ENCODE measurements around the gene MRPS12. TPM values are rescaled to one million over a fixed set of nuclear protein-coding genes. Genes with fewer than 3 reads are reported as not detected.

The MRPS12 gene
- total and polyA plus RNA-seq, 11 donors = 45.7 to 115 (median 54.4) TPM

- H3K4me1 ChIP-seq = no peaks in the 10 kb centered on the region
- intact Hi-C loops (cut with DNase I) = loop anchor here in 1 of 10 donors (10.0 kb wide), 1 partner anchor 337 kb away; no protein-coding TSS in a partner anchor
- no peak for TF ChIP-seq CTCF (IDR thresholded peaks at IDR 0.05)
- 76 to 89% (median 84%) methylated on average over 2 of the region's 2 CpGs for WGBS, 4 donors
- H3K27ac ChIP-seq = no peak overlapping the region
- no peaks in the 10 kb centered on the region for H3K9me3 ChIP-seq
- DNase-seq (no peak), ATAC-seq (no peak)
- no peak overlapping the region for H3K4me3 ChIP-seq
- H3K27me3 ChIP-seq = no peaks in the 10 kb centered on the region
- H3K36me3 ChIP-seq = peaks cover 0 to 3% (median 0%) of the 10 kb centered on the region in 9 donors
Observed at GRCh38 chr19:38941979-38942378, 11.2 kb downstream of the MRPS12 start.

DNA sequence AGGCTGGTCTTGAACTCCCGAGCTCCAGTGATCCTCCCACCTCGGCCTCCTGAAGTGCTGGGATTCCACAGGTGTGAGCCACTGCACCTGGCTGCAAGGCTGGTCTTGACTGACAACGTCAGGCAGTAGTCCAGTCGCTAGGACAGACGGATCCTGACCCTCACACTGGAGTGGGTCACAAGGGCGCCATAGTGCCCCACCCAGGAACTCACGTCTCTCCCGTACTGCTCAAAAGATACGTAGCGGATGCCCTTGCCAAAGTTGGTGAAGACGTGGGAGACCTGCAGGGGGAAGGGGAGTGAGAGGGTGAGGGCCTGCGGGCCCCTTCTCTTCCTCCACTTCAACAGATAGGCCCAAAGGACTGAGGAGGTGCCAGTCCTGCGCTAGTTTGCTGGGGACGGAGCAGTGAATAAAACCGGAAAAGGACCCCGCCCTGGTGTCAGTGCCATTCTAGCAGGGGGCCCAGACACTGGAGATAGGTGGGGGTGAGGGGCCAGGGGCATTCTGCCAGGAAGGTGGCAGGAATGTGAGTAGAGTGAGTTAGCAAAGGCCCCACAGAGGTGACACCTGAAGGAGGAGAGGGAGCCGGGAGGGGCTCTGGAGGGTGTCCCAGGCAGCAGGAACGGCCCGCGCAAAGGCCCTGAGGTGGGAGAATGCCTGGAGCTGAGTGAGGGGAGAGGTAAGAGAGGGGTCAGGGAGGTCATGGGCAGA lies 11.9 kb downstream of the MRPS12 start:
- no peak for TF ChIP-seq POLR2A (IDR thresholded peaks at IDR 0.05)
- TF ChIP-seq CTCF (IDR thresholded peaks at IDR 0.05) = no peak
- no peaks in the 10 kb centered on the region for H3K27me3 ChIP-seq
- DNase-seq (no peak), ATAC-seq (peak in 1 of 4 donors; percentile 20)
- H3K36me3 ChIP-seq = peaks cover 0 to 6% (median 0%) of the 10 kb centered on the region in 9 donors
- H3K9me3 ChIP-seq = no peaks in the 10 kb centered on the region
- WGBS, 4 donors = 80 to 87% (median 86%) methylated on average over 20 of the region's 20 CpGs
- intact Hi-C loops (cut with DNase I) = loop anchor here in 1 of 10 donors (10.0 kb wide), 1 partner anchor 338 kb away; no protein-coding TSS in a partner anchor
- no peak overlapping the region for H3K27ac ChIP-seq
- H3K4me3 ChIP-seq = no peak overlapping the region
- no peaks in the 10 kb centered on the region for H3K4me1 ChIP-seq

DNA sequence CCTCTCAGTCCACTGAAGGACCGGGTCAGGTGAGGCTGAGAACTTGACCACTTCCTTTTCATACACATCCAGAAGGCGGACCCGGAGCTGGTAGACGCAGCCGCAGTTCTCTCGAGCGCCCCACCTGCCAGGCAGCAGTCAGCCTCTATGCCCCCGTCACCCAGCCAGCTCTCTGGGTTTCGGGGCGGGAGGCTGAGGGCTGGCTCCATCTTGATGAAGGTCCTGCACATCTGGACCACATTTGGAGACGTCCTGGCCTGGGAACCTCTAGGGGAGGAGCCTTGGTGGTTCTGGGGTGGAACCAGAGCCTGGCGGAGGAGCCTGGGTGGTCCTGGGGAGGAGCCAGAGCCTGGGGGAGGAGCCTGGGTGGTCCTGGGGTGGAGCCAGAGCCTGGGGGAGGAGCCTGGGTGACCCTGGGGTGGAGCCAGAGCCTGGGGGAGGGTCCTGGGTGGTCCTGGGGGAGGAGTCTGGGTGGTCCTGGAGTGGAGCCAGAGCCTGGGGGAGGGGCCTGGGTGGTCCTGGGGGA lies 14.3 kb downstream of the MRPS12 start:
- Histone ChIP-seq H3K27ac (no peak overlapping the region), H3K27me3 (peaks cover 0 to 5% (median 0%) of the 10 kb centered on the region in 9 donors), H3K4me3 (no peak overlapping the region), H3K36me3 (peaks cover 0 to 6% (median 0%) of the 10 kb centered on the region in 9 donors), H3K4me1 (peaks cover under 1 to 8% (median 4%) of the 10 kb centered on the region in 12 donors), H3K9me3 (no peaks in the 10 kb centered on the region)
- intact Hi-C loops (cut with DNase I) = loop anchor here in 1 of 10 donors (10.0 kb wide), 1 partner anchor 340 kb away; no protein-coding TSS in a partner anchor
- ATAC-seq (no peak), DNase-seq (no peak)
- TF ChIP-seq POLR2A (IDR thresholded peaks at IDR 0.05) = no peak
- no peak for TF ChIP-seq CTCF (IDR thresholded peaks at IDR 0.05)
- WGBS, 4 donors = 84 to 90% (median 87%) methylated on average over 6 to 12 of the region's 12 CpGs

- ATAC-seq (no peak), DNase-seq (no peak)
- intact Hi-C loops (cut with DNase I) = loop anchor here in 1 of 10 donors (10.0 kb wide), 1 partner anchor 341 kb away; no protein-coding TSS in a partner anchor
- H3K36me3 ChIP-seq = peaks cover 0 to 6% (median 0%) of the 10 kb centered on the region in 9 donors
- H3K4me1 ChIP-seq = peaks cover 3 to 12% (median 8%) of the 10 kb centered on the region in 12 donors
- WGBS, 4 donors = 73 to 95% (median 93%) methylated on average over 2 to 3 of the region's 3 CpGs
- no peaks in the 10 kb centered on the region for H3K9me3 ChIP-seq
- TF ChIP-seq POLR2A (IDR thresholded peaks at IDR 0.05) (no peak), CTCF (IDR thresholded peaks at IDR 0.05) (no peak)
- H3K4me3 ChIP-seq = no peak overlapping the region
- H3K27me3 ChIP-seq = peaks cover 0 to 11% (median 0%) of the 10 kb centered on the region in 9 donors
- no peak overlapping the region for H3K27ac ChIP-seq
Observed at GRCh38 chr19:38945562-38946228, 15.0 kb downstream of the MRPS12 start.
